Measurements from ENCODE around the gene ARHGAP1. TPM values are rescaled to one million over a fixed set of nuclear protein-coding genes. Genes with fewer than 3 reads are reported as not detected.

ARHGAP1 gene
- total RNA-seq, 1 donor from 2014 or later = 8.1 TPM

DNA sequence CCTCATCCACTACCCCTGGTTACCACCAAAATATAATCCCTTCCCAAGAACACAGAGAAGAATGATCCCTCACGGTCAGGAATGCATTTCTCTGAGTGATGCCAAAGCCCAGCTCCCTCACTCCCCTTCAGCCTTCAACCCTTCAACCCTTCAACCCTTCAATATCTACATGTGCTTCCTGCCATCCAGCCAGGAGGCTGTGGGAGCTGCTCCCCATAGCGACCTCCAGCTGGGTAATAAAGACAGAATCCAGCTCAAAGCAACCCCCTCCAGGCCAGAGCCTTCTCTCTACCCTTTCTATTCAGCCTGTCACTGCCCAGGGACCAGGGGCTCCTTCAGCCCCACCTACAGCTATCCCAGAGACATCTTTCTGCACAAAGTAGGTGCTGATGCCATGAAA, 2.7 kb downstream of the ARHGAP1 start:
- no peaks in the 10 kb centered on the region for H4K20me1 ChIP-seq (ENCODE audit: low read depth)
- H3K27me3 ChIP-seq = no peaks in the 10 kb centered on the region
- peaks cover 5% of the 10 kb centered on the region for H3K4me1 ChIP-seq
- DNase-seq (ENCODE audit: low spot score) = no peak
- H3K9ac ChIP-seq = peak overlapping the region; percentile 5
- TF ChIP-seq EZH2 (IDR thresholded peaks at IDR 0.05) (no peak), CTCF (IDR thresholded peaks at IDR 0.05) (no peak), EZH2phosphoT487 (IDR thresholded peaks at IDR 0.05) (no peak)
- H3K27ac ChIP-seq = no peak overlapping the region
- Mint-ChIP-seq H3K36me3 (peaks cover 5% of the 10 kb centered on the region), H3K27me3 (ENCODE audit: insufficient read depth, low read depth) (peaks cover 10% of the 10 kb centered on the region), H3K27ac (peak overlapping the region; percentile 90), H3K9me3 (no peaks in the 10 kb centered on the region), H3K4me3 (peak overlapping the region; percentile 21), H3K4me1 (peaks cover 39% of the 10 kb centered on the region)
- no peak overlapping the region for H3K4me2 ChIP-seq
- H2AFZ ChIP-seq (replicated peaks) = no peak overlapping the region
- H3K9me3 ChIP-seq (ENCODE audit: low read depth) = no peaks in the 10 kb centered on the region
- H3K36me3 ChIP-seq = no peaks in the 10 kb centered on the region
- H3F3A ChIP-seq (ENCODE audit: low read depth) = peaks cover 9% of the 10 kb centered on the region
- H3K79me2 ChIP-seq (ENCODE audit: low read depth) = peaks cover 34% of the 10 kb centered on the region
- H3K4me3 ChIP-seq = no peak overlapping the region

DNA sequence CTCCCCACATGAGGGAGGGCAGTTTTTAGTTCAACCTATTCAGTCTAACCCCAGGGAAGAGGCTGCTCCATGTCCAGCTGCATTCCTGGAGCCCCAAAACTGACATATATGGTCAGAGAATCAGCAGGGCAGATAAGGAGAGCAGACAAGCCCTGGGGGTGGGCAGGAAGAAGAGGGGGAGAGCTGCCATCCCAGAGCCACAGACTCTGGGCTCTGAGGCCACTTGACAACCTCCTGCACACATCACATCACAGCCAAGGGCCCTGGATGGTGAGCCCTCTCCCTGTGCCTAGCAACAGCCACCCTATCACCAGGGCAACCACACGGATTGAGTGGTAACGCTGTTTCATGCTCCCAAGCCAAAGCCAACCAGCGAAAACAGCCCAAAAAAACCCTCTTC, 3.1 kb downstream of the ARHGAP1 start:
- no peak for DNase-seq (ENCODE audit: low spot score)
- Mint-ChIP-seq H3K27ac (peak overlapping the region; percentile 90), H3K9me3 (no peaks in the 10 kb centered on the region), H3K4me1 (peaks cover 35% of the 10 kb centered on the region), H3K27me3 (ENCODE audit: insufficient read depth, low read depth) (peaks cover 10% of the 10 kb centered on the region), H3K4me3 (peak overlapping the region; percentile 21), H3K36me3 (peaks cover under 1% of the 10 kb centered on the region)
- H3K79me2 ChIP-seq (ENCODE audit: low read depth) = peaks cover 30% of the 10 kb centered on the region
- H3K4me1 ChIP-seq = peaks cover 5% of the 10 kb centered on the region
- H3K4me3 ChIP-seq = no peak overlapping the region
- peak overlapping the region; percentile 5 for H3K9ac ChIP-seq
- no peaks in the 10 kb centered on the region for H3K27me3 ChIP-seq
- H3K4me2 ChIP-seq = no peak overlapping the region
- TF ChIP-seq CTCF (IDR thresholded peaks at IDR 0.05) = no peak
- no peak for TF ChIP-seq EZH2 (IDR thresholded peaks at IDR 0.05)
- TF ChIP-seq EZH2phosphoT487 (IDR thresholded peaks at IDR 0.05) = no peak
- H2AFZ ChIP-seq (replicated peaks) = no peak overlapping the region
- H4K20me1 ChIP-seq (ENCODE audit: low read depth) = no peaks in the 10 kb centered on the region
- H3F3A ChIP-seq (ENCODE audit: low read depth) = peaks cover 9% of the 10 kb centered on the region
- no peaks in the 10 kb centered on the region for H3K36me3 ChIP-seq
- no peaks in the 10 kb centered on the region for H3K9me3 ChIP-seq (ENCODE audit: low read depth)
- no peak overlapping the region for H3K27ac ChIP-seq

DNA sequence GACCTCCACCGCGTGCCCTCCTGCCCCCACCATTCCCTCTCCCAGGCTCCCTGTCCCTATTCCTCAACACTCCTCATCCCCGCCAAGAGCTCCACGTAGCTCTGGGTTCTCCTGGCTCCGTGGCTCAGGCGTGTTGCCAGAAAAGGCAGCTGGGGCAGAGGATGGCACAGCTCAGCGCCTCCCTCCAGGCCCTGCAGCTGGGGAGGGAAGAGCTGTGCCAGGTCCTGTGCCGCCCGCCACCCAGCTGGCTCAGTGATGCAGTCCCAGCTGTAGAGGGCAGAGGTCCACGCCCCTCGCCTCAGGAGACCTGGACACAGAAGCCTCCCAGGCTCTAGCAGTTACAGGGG, 4.2 kb downstream of the ARHGAP1 start:
- H4K20me1 ChIP-seq (ENCODE audit: low read depth) = no peaks in the 10 kb centered on the region
- no peak overlapping the region for H2AFZ ChIP-seq (replicated peaks)
- H3F3A ChIP-seq (ENCODE audit: low read depth) = peaks cover 9% of the 10 kb centered on the region
- DNase-seq (ENCODE audit: low spot score) = no peak
- no peak overlapping the region for H3K9ac ChIP-seq
- no peaks in the 10 kb centered on the region for H3K36me3 ChIP-seq
- no peak overlapping the region for H3K4me2 ChIP-seq
- no peaks in the 10 kb centered on the region for H3K9me3 ChIP-seq (ENCODE audit: low read depth)
- no peak overlapping the region for H3K4me3 Mint-ChIP-seq
- TF ChIP-seq CTCF (IDR thresholded peaks at IDR 0.05) = no peak
- no peak for TF ChIP-seq EZH2phosphoT487 (IDR thresholded peaks at IDR 0.05)
- TF ChIP-seq EZH2 (IDR thresholded peaks at IDR 0.05) = no peak
- H3K27ac ChIP-seq = no peak overlapping the region
- H3K36me3 Mint-ChIP-seq = no peaks in the 10 kb centered on the region
- peaks cover 28% of the 10 kb centered on the region for H3K4me1 Mint-ChIP-seq
- H3K9me3 Mint-ChIP-seq = no peaks in the 10 kb centered on the region
- no peak overlapping the region for H3K27ac Mint-ChIP-seq
- H3K27me3 Mint-ChIP-seq (ENCODE audit: insufficient read depth, low read depth) = peaks cover 8% of the 10 kb centered on the region
- H3K4me1 ChIP-seq = no peaks in the 10 kb centered on the region
- H3K27me3 ChIP-seq = no peaks in the 10 kb centered on the region
- peaks cover 19% of the 10 kb centered on the region for H3K79me2 ChIP-seq (ENCODE audit: low read depth)
- H3K4me3 ChIP-seq = no peak overlapping the region

All from neural progenitor cell (in vitro differentiated cells).